OCI-LY1 (cell line): ENCODE data around the gene KRTAP4-5.
"Not testable (repeated sequence)": the region's sequence is repeated elsewhere in the genome, so short reads cannot be mapped to it uniquely, and the experiment has no call there.

Experiments used
- CTCF ChIP-seq: fragments of 200-600 bp; sonication (generic), shearing (Covaris generic); IDR thresholded peaks from 2 replicates; pipeline ENCODE4 v1.5.1; 2017; ENCODE audit warnings: mild to moderate bottlenecking, antibody characterized with exemption, low read length, moderate library complexity, mixed read lengths
- EZH2 ChIP-seq: fragments of 200-600 bp; sonication (generic), shearing (Covaris generic); IDR thresholded peaks from 2 replicates; pipeline ENCODE4 v1.8.0; 2017; ENCODE audit warnings: borderline replicate concordance, mixed run types, mild to moderate bottlenecking, antibody characterized with exemption, low read length, moderate library complexity, mixed read lengths

- not testable (repeated sequence) for TF ChIP-seq CTCF, EZH2
These were observed 10.6 kb upstream of the KRTAP4-5 start for GRCh38 chr17:41160190-41160589.
